Posterior vena cava (tissue), 2 donors: Measurements from ENCODE around the gene WIPF1. TPM values are rescaled to one million over a fixed set of nuclear protein-coding genes. Genes with fewer than 3 reads are reported as not detected.

ENCODE experiments used
- DNase-seq: peaks from one replicate; pipeline ENCODE4 v3.0.0-alpha.2; 2020; ENCODE audit warnings: low spot score
- intact Hi-C, 2 donors: fragments of 100-400 bp; cut with DNase I; formaldehyde crosslinking; loops; one replicate each; pipeline versions ENCODE4 v1.14.1 to v1.14.2; 2022 to 2023
- total RNA-seq, 2 donors: library from RNA; stranded (reverse); fragmentation: NEBNext Ultra II Directional; extraction: Animal tissue kit (Norgen Biotek cat#: 25700); gene quantifications; one replicate each; pipeline ENCODE4 v1.2.1, GENCODE V29; 2021
- donor health status: DM: yes; HTN: yes; CAD: no.
- donor health status: DM: yes; HTN: yes; CAD: no.

Gene WIPF1
- total RNA-seq, 2 donors from 2014 or later, result 59.9 to 65.1 TPM

DNA sequence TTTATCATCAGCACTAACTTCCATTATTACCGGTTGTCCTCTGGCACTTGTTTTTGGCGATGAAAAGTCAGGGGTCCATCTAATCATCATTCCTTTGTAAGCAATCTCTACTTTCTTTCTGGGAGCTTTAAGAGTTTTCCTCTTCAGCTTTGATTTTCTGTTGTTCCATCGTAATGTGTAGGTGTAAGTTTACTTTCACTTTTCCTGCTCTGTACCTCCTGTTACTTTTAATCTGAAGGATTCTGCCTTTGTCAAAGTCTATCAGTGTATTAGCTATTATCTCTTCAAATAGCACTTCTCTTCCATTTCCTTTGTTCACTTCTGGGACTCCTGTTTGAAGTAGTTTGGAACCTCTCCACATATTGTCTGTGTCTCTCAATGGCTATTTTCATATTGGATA, 85.3 kb downstream of the WIPF1 start:
- DNase-seq, result no peak
- intact Hi-C loops, result no loop called here

DNA sequence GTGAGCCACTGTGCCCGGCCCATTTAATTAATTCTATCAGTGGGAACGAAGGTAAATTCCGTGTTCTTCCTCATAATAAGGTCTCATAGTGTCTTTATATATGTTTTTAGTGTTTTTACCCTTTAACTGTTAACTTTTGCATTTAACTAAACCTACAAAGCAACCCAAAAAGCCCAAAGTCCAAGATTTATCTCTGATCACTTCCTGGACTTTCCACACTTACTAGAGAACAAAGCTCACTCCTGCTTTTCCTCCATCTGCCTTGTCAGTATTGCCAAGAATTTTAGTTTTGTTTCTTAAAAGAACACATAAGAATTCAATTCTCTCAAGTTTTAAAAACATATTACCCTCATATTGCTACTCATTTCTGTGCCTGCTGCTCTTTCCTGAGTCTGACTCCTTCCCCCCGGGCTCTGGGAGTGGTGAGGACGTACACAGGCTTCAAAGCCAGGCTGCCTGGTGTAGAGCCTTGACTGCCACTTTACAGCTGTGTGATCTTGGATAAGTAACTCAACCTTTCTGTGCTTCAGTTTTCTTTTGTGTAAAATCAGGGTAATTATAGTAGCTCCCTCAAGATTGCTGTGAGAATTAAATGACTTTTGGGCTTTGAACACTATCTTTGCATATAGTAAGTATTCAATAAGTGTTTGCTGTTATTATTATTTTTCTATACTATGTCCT, 85.9 kb downstream of the WIPF1 start:
- intact Hi-C loops, result no loop called here
- DNase-seq, result no peak

DNA sequence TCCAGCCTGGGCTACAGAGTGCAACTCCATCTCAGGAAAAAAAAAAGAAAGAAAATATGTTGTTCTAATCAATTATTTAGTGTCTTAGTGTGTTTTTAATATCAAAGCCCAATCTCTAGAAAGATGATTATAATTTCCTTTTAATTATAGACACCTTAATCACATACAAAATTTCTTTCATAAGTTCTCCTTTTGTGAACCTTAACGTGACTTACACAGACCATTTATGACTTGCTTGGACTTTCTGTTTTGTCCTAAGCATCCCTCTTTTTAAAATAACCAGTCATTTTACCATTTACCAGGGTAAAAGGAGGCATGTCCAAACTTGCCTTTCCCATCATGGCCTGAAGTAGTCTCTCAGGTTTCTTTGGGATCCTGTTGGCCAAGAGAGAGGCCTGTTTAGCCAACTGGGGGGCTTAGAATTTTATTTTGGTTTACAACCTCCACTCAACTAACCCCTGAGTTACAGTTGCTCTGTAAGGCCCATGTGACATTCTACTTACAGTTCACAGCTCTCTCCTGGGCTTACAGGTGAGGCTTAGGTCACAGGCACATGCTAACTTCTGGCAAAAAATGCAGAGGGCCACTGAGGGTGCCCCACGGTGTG, 86.9 kb downstream of the WIPF1 start:
- intact Hi-C loops, result no loop called here
- no peak for DNase-seq

Other genes with a start within 250 kb of the WIPF1 start
- gene SCRN3, start 202.1 kb downstream of the WIPF1 start, total RNA-seq, result 10 to 100 TPM; 19.3 to 21.8 TPM
- gene GPR155, start 110.8 kb downstream of the WIPF1 start, total RNA-seq, result 10 to 100 TPM in 1 of 2 donors, 1 to 10 TPM in 1; 9.7 to 10.4 TPM
- gene CHRNA1, start 166.7 kb upstream of the WIPF1 start, total RNA-seq, result not detected